Breast epithelium (tissue), 4 donors: ENCODE results near the gene OLFM3. TPM values are rescaled to one million over a fixed set of nuclear protein-coding genes. Genes with fewer than 3 reads are reported as not detected.

ENCODE experiments used
- DNase-seq, 2 donors: peaks; one replicate each; pipeline ENCODE4 v3.0.0-alpha.2; 2019; ENCODE audit warnings: low spot score in 2 of 2
- H3K27ac ChIP-seq, 2 donors: fragments of 200-600 bp; sonication (generic) in 1 of 2; one replicate each; pipeline ENCODE4 v1.5.1; 2016 to 2019; ENCODE audit warnings: mild to moderate bottlenecking in 1 of 2
- H3K27me3 ChIP-seq, 2 donors: fragments of 200-600 bp; sonication (generic) in 1 of 2; one replicate each; pipeline versions ENCODE4 v1.5.1 to v1.6.0; 2017 to 2019; ENCODE audit warnings: control low read depth in 1 of 2, mild to moderate bottlenecking in 1 of 2
- H3K36me3 ChIP-seq: fragments of 200-600 bp; one replicate; pipeline ENCODE4 v1.5.1; 2019
- H3K4me1 ChIP-seq, 2 donors: fragments of 200-600 bp; sonication (generic); one replicate each; pipeline ENCODE4 v1.5.1; 2016 to 2019; ENCODE audit warnings: control low read depth in 1 of 2
- H3K4me3 ChIP-seq, 3 donors: fragments of 200-600 bp; sonication (generic); 1 replicate in 2 of 3; 2 replicates in 1 of 3; pipeline ENCODE4 v1.5.1; 2016 to 2019; ENCODE audit warnings: mild to moderate bottlenecking in 3 of 3, moderate library complexity in 2 of 3
- H3K9me3 ChIP-seq, 2 donors: fragments of 200-600 bp; sonication (generic) in 1 of 2; one replicate each; pipeline ENCODE4 v1.5.1; 2016 to 2019; ENCODE audit warnings: control low read depth in 1 of 2
- CTCF ChIP-seq, 3 donors: fragments of 450-650 bp; IDR thresholded peaks; one replicate each; pipeline ENCODE4 v1.5.1; 2016 to 2017; ENCODE audit warnings: antibody characterized with exemption in 3 of 3, mild to moderate bottlenecking in 3 of 3, moderate library complexity in 3 of 3
- POLR2A ChIP-seq: fragments of 450-650 bp; IDR thresholded peaks from one replicate; pipeline ENCODE4 v1.6.1; 2016; ENCODE audit warnings: antibody characterized with exemption, mild to moderate bottlenecking, moderate library complexity
- POLR2AphosphoS5 ChIP-seq, 3 donors: sonication (generic); formaldehyde crosslinking; IDR thresholded peaks; one replicate each; pipeline ENCODE4 v1.6.1; 2017; ENCODE audit warnings: antibody characterized with exemption in 3 of 3
- intact Hi-C: fragments of 100-400 bp; cut with DNase I; formaldehyde crosslinking; loops from one replicate; pipeline ENCODE4 v1.15.1; 2023; ENCODE audit warnings: low total_unique reads
- total RNA-seq, 3 donors: library from RNA; depleted of rRNA; stranded (reverse); fragments of >200 nt; gene quantifications; one replicate each; pipeline ENCODE4 v1.1.0, GENCODE V29; 2016

OLFM3 gene
- total RNA-seq, 3 donors from 2014 or later = not detected

GRCh38 chr1:101977266-101977665 lies 19.5 kb downstream of the OLFM3 start:
- Histone ChIP-seq H3K36me3 (no peaks in the 10 kb centered on the region), H3K4me3 (no peak overlapping the region), H3K27me3 (no peaks in the 10 kb centered on the region), H3K4me1 (no peaks in the 10 kb centered on the region), H3K9me3 (no peaks in the 10 kb centered on the region), H3K27ac (no peak overlapping the region)
- intact Hi-C loops = no loop called here
- no peak for DNase-seq
- TF ChIP-seq CTCF (IDR thresholded peaks at IDR 0.05) (no peak), POLR2A (no peak), POLR2AphosphoS5 (IDR thresholded peaks at IDR 0.05) (no peak)

- Histone ChIP-seq H3K4me1 (no peaks in the 10 kb centered on the region), H3K27ac (no peak overlapping the region), H3K27me3 (no peaks in the 10 kb centered on the region), H3K36me3 (no peaks in the 10 kb centered on the region), H3K9me3 (no peaks in the 10 kb centered on the region), H3K4me3 (no peak overlapping the region)
- TF ChIP-seq POLR2AphosphoS5 (IDR thresholded peaks at IDR 0.05) (no peak), POLR2A (no peak), CTCF (IDR thresholded peaks at IDR 0.05) (no peak)
- intact Hi-C loops = no loop called here
- no peak for DNase-seq
Measured at GRCh38 chr1:101976161-101976560, 20.6 kb downstream of the OLFM3 start.

- no peaks in the 10 kb centered on the region for H3K9me3 ChIP-seq
- no peaks in the 10 kb centered on the region for H3K4me1 ChIP-seq
- no peak overlapping the region for H3K27ac ChIP-seq
- TF ChIP-seq POLR2AphosphoS5 (IDR thresholded peaks at IDR 0.05) (no peak), POLR2A (no peak), CTCF (IDR thresholded peaks at IDR 0.05) (no peak)
- no peak overlapping the region for H3K4me3 ChIP-seq
- no peaks in the 10 kb centered on the region for H3K36me3 ChIP-seq
- DNase-seq = no peak
- intact Hi-C loops = no loop called here
- H3K27me3 ChIP-seq = no peaks in the 10 kb centered on the region
Measured at GRCh38 chr1:101975371-101975770, 21.4 kb downstream of the OLFM3 start.

GRCh38 chr1:101974599-101975274 lies 22.0 kb downstream of the OLFM3 start:
- Histone ChIP-seq H3K27me3 (no peaks in the 10 kb centered on the region), H3K4me1 (no peaks in the 10 kb centered on the region), H3K36me3 (no peaks in the 10 kb centered on the region), H3K9me3 (no peaks in the 10 kb centered on the region), H3K27ac (no peak overlapping the region), H3K4me3 (no peak overlapping the region)
- intact Hi-C loops = no loop called here
- DNase-seq = no peak
- TF ChIP-seq CTCF (IDR thresholded peaks at IDR 0.05) = no peak
- TF ChIP-seq POLR2A = no peak
- no peak for TF ChIP-seq POLR2AphosphoS5 (IDR thresholded peaks at IDR 0.05)

- DNase-seq = no peak
- Histone ChIP-seq H3K27me3 (no peaks in the 10 kb centered on the region), H3K36me3 (no peaks in the 10 kb centered on the region), H3K9me3 (no peaks in the 10 kb centered on the region), H3K4me1 (no peaks in the 10 kb centered on the region), H3K4me3 (no peak overlapping the region), H3K27ac (no peak overlapping the region)
- TF ChIP-seq CTCF (IDR thresholded peaks at IDR 0.05) (no peak), POLR2A (no peak), POLR2AphosphoS5 (IDR thresholded peaks at IDR 0.05) (no peak)
- intact Hi-C loops = no loop called here
Measured at GRCh38 chr1:101971304-101971703, 25.4 kb downstream of the OLFM3 start.
